BJ (cell line): ENCODE data around the gene COASY. TPM values are rescaled to one million over a fixed set of nuclear protein-coding genes. Genes with fewer than 3 reads are reported as not detected.
"Not testable (repeated sequence)": the region's sequence is repeated elsewhere in the genome, so short reads cannot be mapped to it uniquely, and the experiment has no call there.

Source experiments
- CTCF ChIA-PET: fragments of 350-600 bp; formaldehyde crosslinking; extraction: SDS; loops from one replicate; lab custom pipeline; 2021; ENCODE audit warnings: antibody characterized with exemption, inconsistent platforms; lab: Yijun Ruan, JAX
- POLR2A ChIA-PET: fragments of 300-600 bp; sonication (Branson Sonifier 250); formaldehyde crosslinking; extraction: SDS; loops from one replicate; lab custom pipeline; 2021; ENCODE audit warnings: antibody characterized with exemption; lab: Charles Lee
- DNase-seq: peaks from one replicate; pipeline ENCODE4 v3.0.0-alpha.2; 2011; ENCODE audit warnings: low read depth
- H3K27me3 ChIP-seq: 2 replicates; pipeline ENCODE4 v1.6.0; 2011; ENCODE audit warnings: low read length; ENCODE audit not compliant: control insufficient read depth, insufficient read depth
- H3K36me3 ChIP-seq: 2 replicates; pipeline ENCODE4 v1.5.1; 2011; ENCODE audit warnings: low read length; ENCODE audit not compliant: control insufficient read depth, insufficient read depth
- H3K4me3 ChIP-seq: 2 replicates; pipeline ENCODE4 v1.5.1; 2011; ENCODE audit warnings: low read depth, mild to moderate bottlenecking, control low read depth, low read length
- CTCF ChIP-seq: IDR thresholded peaks from 2 replicates; pipeline ENCODE4 v1.5.1; 2011; ENCODE audit warnings: low read depth, mild to moderate bottlenecking, control low read depth, inconsistent platforms, low read length, moderate library complexity; ENCODE audit not compliant: insufficient read depth
- polyA plus RNA-seq: library from polyadenylated mRNA; depleted of rRNA; stranded (reverse); fragments of >200 nt; gene quantifications from 2 replicates; pipeline ENCODE4 v1.2.3, GENCODE V29; 2011

COASY gene
- polyA plus RNA-seq, 1 experiment, result 41.5 TPM

GRCh38 chr17:42537826-42538451 is 24.0 kb upstream of the COASY start:
- H3K27me3 ChIP-seq, result no peaks in the 10 kb centered on the region
- peaks cover 16% of the 10 kb centered on the region for H3K36me3 ChIP-seq
- TF ChIP-seq CTCF, result no peak
- ChIA-PET POLR2A (no interaction called here), CTCF (no interaction called here)
- DNase-seq, result no peak
- H3K4me3 ChIP-seq, result no peak overlapping the region

- Histone ChIP-seq H3K36me3 (peaks cover 19% of the 10 kb centered on the region), H3K4me3 (no peak overlapping the region), H3K27me3 (no peaks in the 10 kb centered on the region)
- DNase-seq, result no peak
- ChIA-PET POLR2A (no interaction called here), CTCF (interaction anchor here (0.8 kb wide), 1 partner anchor 39 kb away, joined by 3 read pairs; the partner anchor contains the start of gene PSMC3IP)
- no peak for TF ChIP-seq CTCF
Observed at GRCh38 chr17:42538482-42538881, 23.5 kb upstream of the COASY start.

GRCh38 chr17:42540558-42540957 is 21.4 kb upstream of the COASY start:
- H3K27me3 ChIP-seq, DNase-seq, H3K4me3 ChIP-seq: not testable (repeated sequence)
- ChIA-PET POLR2A (interaction anchor here (0.6 kb wide), 1 partner anchor 182 kb away, joined by 5 read pairs; no protein-coding TSS in a partner anchor), CTCF (interaction anchor here (0.8 kb wide), 1 partner anchor 9 kb away, joined by 3 read pairs; no protein-coding TSS in a partner anchor)
- H3K36me3 ChIP-seq, result peaks cover 22% of the 10 kb centered on the region

GRCh38 chr17:42541041-42541833 is 20.7 kb upstream of the COASY start:
- Histone ChIP-seq H3K4me3 (no peak overlapping the region), H3K36me3 (peaks cover 22% of the 10 kb centered on the region), H3K27me3 (no peaks in the 10 kb centered on the region)
- no peak for DNase-seq
- TF ChIP-seq CTCF, result no peak
- CTCF ChIA-PET, result interaction anchor here (0.6 to 1.2 kb wide), 5 partner anchors 9 to 64 kb away, joined by 3 to 5 read pairs (median 3); no protein-coding TSS in a partner anchor
- POLR2A ChIA-PET, result no interaction called here

GRCh38 chr17:42543190-42544079 is 18.5 kb upstream of the COASY start:
- ChIA-PET CTCF (no interaction called here), POLR2A (interaction anchor here (0.6 kb wide), 1 partner anchor 349 kb away, joined by 3 read pairs; the partner anchor contains the start of gene GHDC)
- H3K27me3 ChIP-seq, result no peaks in the 10 kb centered on the region
- DNase-seq, result no peak
- H3K4me3 ChIP-seq, result no peak overlapping the region
- no peak for TF ChIP-seq CTCF
- peaks cover 22% of the 10 kb centered on the region for H3K36me3 ChIP-seq
